OCI-LY1 (cell line): ENCODE measurements around the gene KIAA1328.

Experiments
- CTCF ChIP-seq: fragments of 200-600 bp; sonication (generic), shearing (Covaris generic); IDR thresholded peaks from 2 replicates; pipeline ENCODE4 v1.5.1; 2017; ENCODE audit warnings: mild to moderate bottlenecking, antibody characterized with exemption, low read length, moderate library complexity, mixed read lengths
- EZH2 ChIP-seq: fragments of 200-600 bp; sonication (generic), shearing (Covaris generic); IDR thresholded peaks from 2 replicates; pipeline ENCODE4 v1.8.0; 2017; ENCODE audit warnings: borderline replicate concordance, mixed run types, mild to moderate bottlenecking, antibody characterized with exemption, low read length, moderate library complexity, mixed read lengths

GRCh38 chr18:36835927-36836326 lies 7.0 kb downstream of the KIAA1328 start:
- no peak for TF ChIP-seq CTCF
- TF ChIP-seq EZH2 = no peak
